GM12878 (cell line): ENCODE data around the gene FZD8. TPM values are rescaled to one million over a fixed set of nuclear protein-coding genes. Genes with fewer than 3 reads are reported as not detected.

Experiments
- ATAC-seq: fragments of 200-7000 bp; cut with Tn5 transposase; 3 replicates; pipeline ENCODE4 v1.9.1; 2020; ENCODE audit warnings: mild to moderate bottlenecking, moderate library complexity
- BruUV-seq: library from RNA; stranded (reverse); fragments of 400-500 nt; replicated peaks from 2 replicates; lab custom pipeline; 2021; lab: Mats Ljungman, UMichigan
- CTCF ChIA-PET: fragments of 300-600 bp; sonication (Branson Sonifier 250); formaldehyde crosslinking; extraction: SDS; loops from one replicate; lab custom pipeline; 2021; ENCODE audit warnings: inconsistent platforms; lab: Yijun Ruan, JAX
- POLR2A ChIA-PET: fragments of 350-600 bp; formaldehyde crosslinking; extraction: SDS; loops from one replicate; lab custom pipeline; 2021; ENCODE audit warnings: inconsistent platforms; lab: Charles Lee
- RAD21 ChIA-PET: fragments of 300-600 bp; sonication (Branson Sonifier 250); formaldehyde crosslinking; loops from one replicate; lab custom pipeline; 2023; ENCODE audit warnings: antibody characterized with exemption; ENCODE audit not compliant: unreplicated experiment; lab: Charles Lee
- SMC1A ChIA-PET: fragments of 300-600 bp; sonication (Branson Sonifier 250); formaldehyde crosslinking; loops from one replicate; lab custom pipeline; 2023; ENCODE audit not compliant: unreplicated experiment, uncharacterized antibody; lab: Charles Lee
- DNase-seq: peaks from one replicate; pipeline ENCODE4 v3.0.0-alpha.2; 2011; ENCODE audit warnings: low read depth, low spot score
- FAIRE-seq: peaks from 3 replicates; lab custom pipeline; 2011; peaks lifted over from hg19 to GRCh38; lab: Jason Lieb, UNC
- H2AFZ ChIP-seq: 2 replicates; pipeline ENCODE4 v1.6.0; 2011; ENCODE audit warnings: low read depth, low read length, control low read depth; ENCODE audit not compliant: control insufficient read depth
- H3K27ac ChIP-seq: 2 replicates; pipeline ENCODE4 v1.5.1; 2011; ENCODE audit warnings: control low read depth; ENCODE audit not compliant: control insufficient read depth, insufficient read depth
- H3K27me3 ChIP-seq, 2 experiments: replicated peaks in 1 of 2; 2 replicates each; pipeline versions ENCODE4 v1.6.0 to v1.6.1; 2011; ENCODE audit warnings: low read length in 1 of 2; ENCODE audit not compliant: control insufficient read depth in 2 of 2, insufficient read depth in 2 of 2
- H3K36me3 ChIP-seq, 2 experiments: 2 replicates each; pipeline ENCODE4 v1.5.1; 2011; ENCODE audit warnings: low read length in 1 of 2; ENCODE audit not compliant: control insufficient read depth in 2 of 2, insufficient read depth in 2 of 2
- H3K4me1 ChIP-seq: 2 replicates; pipeline ENCODE4 v1.6.1; 2011; ENCODE audit warnings: mild to moderate bottlenecking, low read length, moderate library complexity, mixed read lengths; ENCODE audit not compliant: control insufficient read depth, insufficient read depth
- H3K4me2 ChIP-seq: 2 replicates; pipeline ENCODE4 v1.6.0; 2011; ENCODE audit warnings: control low read depth; ENCODE audit not compliant: control insufficient read depth, insufficient read depth
- H3K4me3 ChIP-seq: fragments of 200-600 bp; sonication (generic); 2 replicates; pipeline ENCODE4 v1.5.1; 2016
- H3K79me2 ChIP-seq: 2 replicates; pipeline ENCODE4 v1.6.0; 2011; ENCODE audit warnings: low read length; ENCODE audit not compliant: control insufficient read depth, insufficient read depth
- H3K9ac ChIP-seq: 2 replicates; pipeline ENCODE4 v1.8.0; 2011; ENCODE audit warnings: low read length, control low read depth, mixed read lengths; ENCODE audit not compliant: control insufficient read depth, insufficient read depth
- H3K9me3 ChIP-seq: replicated peaks from 3 replicates; pipeline ENCODE4 v1.5.1; 2011; ENCODE audit warnings: mild to moderate bottlenecking, low read length; ENCODE audit not compliant: control insufficient read depth, insufficient read depth
- H4K20me1 ChIP-seq: 2 replicates; pipeline ENCODE4 v1.6.0; 2011; ENCODE audit not compliant: control insufficient read depth, insufficient read depth
- ASH2L ChIP-seq: fragments of 300-600, 200-600 bp; sonication (generic); IDR thresholded peaks from 2 replicates; pipeline ENCODE4 v1.6.1; 2017; ENCODE audit warnings: low read depth, mild to moderate bottlenecking, borderline replicate concordance
- BCLAF1 ChIP-seq: fragments of 450-650 bp; IDR thresholded peaks from 2 replicates; pipeline ENCODE4 v1.6.1; 2017; ENCODE audit warnings: antibody characterized with exemption, mild to moderate bottlenecking, moderate library complexity
- EED ChIP-seq: sonication (generic); IDR thresholded peaks from 2 replicates; pipeline ENCODE4 v1.6.1; 2016; ENCODE audit warnings: antibody characterized with exemption, low read depth
- GABPA ChIP-seq: IDR thresholded peaks from 2 replicates; pipeline ENCODE4 v1.6.1; 2014; ENCODE audit warnings: antibody characterized with exemption, low read depth, mild to moderate bottlenecking, inconsistent platforms
- HDAC6 ChIP-seq: fragments of 200-600 bp; sonication (generic); IDR thresholded peaks from one replicate; pipeline ENCODE4 v1.8.0; 2017; ENCODE audit warnings: antibody characterized with exemption; ENCODE audit not compliant: unreplicated experiment
- MAX ChIP-seq: IDR thresholded peaks from 2 replicates; pipeline ENCODE4 v1.6.1; 2012; ENCODE audit warnings: low read depth, low read length, improper control_type of control experiment
- MYB ChIP-seq: fragments of 150-350 bp; IDR thresholded peaks from 2 replicates; pipeline ENCODE4 v1.6.1; 2014; ENCODE audit warnings: mild to moderate bottlenecking, low read depth, low read length, borderline replicate concordance
- RB1 ChIP-seq: fragments of 450-650 bp; formaldehyde crosslinking; IDR thresholded peaks from 2 replicates; pipeline ENCODE4 v1.6.1; 2017; ENCODE audit warnings: mild to moderate bottlenecking, borderline replicate concordance
- SP1 ChIP-seq: IDR thresholded peaks from one replicate; pipeline ENCODE4 v1.6.1; 2011; ENCODE audit warnings: low read depth, low read length
- TAF1 ChIP-seq: IDR thresholded peaks from 2 replicates; pipeline ENCODE4 v1.6.1; 2011; ENCODE audit warnings: mild to moderate bottlenecking, low read depth, low read length, borderline replicate concordance
- WGBS: methylation state at CpG from one replicate; pipeline ENCODE4 v1.1.6; 2016; ENCODE audit warnings: low lambda C conversion rate; ENCODE audit not compliant: insufficient replicate concordance, insufficient coverage; ENCODE audit errors: missing lambda C conversion rate; 5-methylcytosine and 5-hydroxymethylcytosine counted together
- in situ Hi-C: fragments of 300-500 bp; cut with MboI; formaldehyde crosslinking; loops from 9 replicates; pipeline ENCODE4 v1.14.3; 2018; ENCODE audit warnings: mixed read lengths
- intact Hi-C: fragments of 100-400 bp; cut with micrococcal nuclease; formaldehyde crosslinking; loops from one replicate; pipeline ENCODE4 v1.14.2; 2022; ENCODE audit not compliant: unreplicated experiment
- polyA plus RNA-seq, 11 experiments: library from polyadenylated mRNA; depleted of rRNA in 4 of 11; unstranded in 6 of 11; stranded (reverse) in 5 of 11; fragments of >200 nt; fragmentation: Nextera tagmentation in 4 of 11; fragmentation: Illumina TruSeq in 1 of 11; extraction: Ambion mirVana in 4 of 11; extraction: Trizol in 1 of 11; gene quantifications; 1 replicate in 1 of 11; 2 replicates in 10 of 11; pipeline versions ENCODE4 v1.2.1 to v1.2.3, GENCODE V29; 2011 to 2016; ENCODE audit warnings: inconsistent platforms in 2 of 11, missing spikeins in 2 of 11, low read depth in 1 of 11
- total RNA-seq, 4 experiments: library from RNA; depleted of rRNA in 3 of 4; stranded (reverse); fragments of >200 nt in 3 of 4; fragmentation: Illumina TruSeq in 1 of 4; extraction: Trizol in 1 of 4; gene quantifications; 2 replicates each; pipeline versions ENCODE4 v1.2.1 to v1.2.3, GENCODE V29; 2013 to 2021
- TF ChIP-seq, protein P1 (sequence below): IDR thresholded peaks from 2 replicates; pipeline ENCODE4 v1.6.1; 2011; ENCODE audit warnings: mild to moderate bottlenecking, low read depth, low read length, moderate library complexity; ENCODE audit not compliant: insufficient replicate concordance

The FZD8 gene
- total and polyA plus RNA-seq, 10 of the 15 experiments (the other 5 are each of a cell fraction or from before 2014, with no cell fraction given): 0.03 to 0.72 (median 0.10) TPM; not detected in 3

- H3K79me2 ChIP-seq: no peaks in the 10 kb centered on the region
- H3K9me3 ChIP-seq: no peaks in the 10 kb centered on the region; the same call in 2 of the 3 replicates
- FAIRE-seq (no peak), ATAC-seq (peak; percentile 54), DNase-seq (no peak)
- in situ Hi-C loops (no loop called here), intact Hi-C loops (no loop called here)
- WGBS: 3% methylated on average over 48 of the region's 54 CpGs
- H3K4me2 ChIP-seq: peak overlapping the region; percentile 70
- POLR2A ChIA-PET: no interaction called here
- peak overlapping the region; percentile 65 for H2AFZ ChIP-seq
- H3K27ac ChIP-seq: no peak overlapping the region
- BruUV-seq: no TSS peak
- no peaks in the 10 kb centered on the region for H3K36me3 ChIP-seq
- peak overlapping the region; percentile 67 for H3K4me3 ChIP-seq
- CTCF ChIA-PET: no interaction called here
- 0 out of 2 replicates have a peak, but pooled peaks cover 3% of the 10 kb centered on the region for H3K4me1 ChIP-seq
- no peak overlapping the region for H3K9ac ChIP-seq
- RAD21 ChIA-PET: no interaction called here
- H3K27me3 ChIP-seq: peaks cover 0 to 10% of the 10 kb centered on the region in 2 experiments
- H4K20me1 ChIP-seq: no peaks in the 10 kb centered on the region
- SMC1A ChIA-PET: no interaction called here
- no peak for TF ChIP-seq TAF1
- no peak for TF ChIP-seq ASH2L
- TF ChIP-seq MYB: no peak
- no peak for TF ChIP-seq SP1
- no peak for TF ChIP-seq RB1
- TF ChIP-seq GABPA: no peak
- TF ChIP-seq EED: no peak
Observed at GRCh38 chr10:35641676-35642034, 441 bp downstream of the FZD8 start.

DNA sequence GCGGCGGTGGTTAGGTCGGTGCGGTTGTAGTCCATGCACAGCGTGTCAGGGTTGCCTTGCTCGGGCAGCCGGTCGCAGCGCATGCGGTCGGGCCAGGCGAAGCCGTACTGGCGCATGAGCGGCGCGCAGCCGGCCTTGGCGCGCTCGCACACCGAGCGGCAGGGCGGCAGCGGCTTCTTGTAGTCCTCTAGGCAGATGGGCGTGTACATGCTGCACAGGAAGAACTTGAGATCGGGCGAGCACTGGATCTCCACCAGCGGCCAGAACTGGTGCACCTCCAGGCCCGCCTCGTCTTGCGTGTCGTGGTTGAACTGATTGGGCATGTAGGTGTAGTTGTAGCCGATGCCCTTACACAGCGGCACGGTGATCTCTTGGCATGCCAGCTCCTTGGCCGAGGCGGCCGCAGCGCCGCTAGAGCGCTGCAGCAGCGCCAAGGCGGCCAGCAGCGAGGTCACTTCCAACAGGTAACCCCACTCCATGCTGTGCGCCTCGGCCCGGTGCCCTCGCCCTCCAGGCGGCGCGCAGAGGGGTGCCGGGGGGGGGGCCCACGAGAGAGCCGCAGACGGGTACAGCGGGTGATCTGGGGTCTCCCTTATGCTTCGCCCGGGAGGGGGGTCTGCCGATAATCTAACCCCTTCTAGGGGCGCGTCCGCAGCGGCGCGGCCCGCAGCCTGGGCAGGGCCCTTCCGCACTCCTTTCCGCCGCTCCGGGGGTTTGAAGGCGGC lies 983 bp downstream of the FZD8 start:
- SMC1A ChIA-PET: no interaction called here
- no peak overlapping the region for H3K27ac ChIP-seq
- ATAC-seq (peak; percentile 54), FAIRE-seq (peak; percentile 52), DNase-seq (no peak)
- H3K4me3 ChIP-seq: peak overlapping the region; percentile 67; the same call in 1 of the 2 replicates
- CTCF ChIA-PET: no interaction called here
- H3K36me3 ChIP-seq: no peaks in the 10 kb centered on the region
- no peak overlapping the region for H3K9ac ChIP-seq
- H3K27me3 ChIP-seq: peaks cover 0 to 13% of the 10 kb centered on the region in 2 experiments
- 17% methylated on average over 51 of the region's 72 CpGs for WGBS
- H3K4me2 ChIP-seq: peak overlapping the region; percentile 70
- intact Hi-C loops (no loop called here), in situ Hi-C loops (no loop called here)
- H3K4me1 ChIP-seq: 0 out of 2 replicates have a peak, but pooled peaks cover 3% of the 10 kb centered on the region
- POLR2A ChIA-PET: no interaction called here
- H3K79me2 ChIP-seq: no peaks in the 10 kb centered on the region
- BruUV-seq: no TSS peak
- TF ChIP-seq ASH2L (no peak), BCLAF1 (no peak), MAX (no peak), HDAC6 (peak; percentile 79)
- TF ChIP-seq, protein P1, sequence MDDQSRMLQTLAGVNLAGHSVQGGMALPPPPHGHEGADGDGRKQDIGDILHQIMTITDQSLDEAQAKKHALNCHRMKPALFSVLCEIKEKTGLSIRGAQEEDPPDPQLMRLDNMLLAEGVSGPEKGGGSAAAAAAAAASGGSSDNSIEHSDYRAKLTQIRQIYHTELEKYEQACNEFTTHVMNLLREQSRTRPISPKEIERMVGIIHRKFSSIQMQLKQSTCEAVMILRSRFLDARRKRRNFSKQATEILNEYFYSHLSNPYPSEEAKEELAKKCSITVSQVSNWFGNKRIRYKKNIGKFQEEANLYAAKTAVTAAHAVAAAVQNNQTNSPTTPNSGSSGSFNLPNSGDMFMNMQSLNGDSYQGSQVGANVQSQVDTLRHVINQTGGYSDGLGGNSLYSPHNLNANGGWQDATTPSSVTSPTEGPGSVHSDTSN: no peak
- peak overlapping the region; percentile 17; the same call in 1 of the 2 replicates for H2AFZ ChIP-seq
- H4K20me1 ChIP-seq: no peaks in the 10 kb centered on the region
- RAD21 ChIA-PET: no interaction called here
- H3K9me3 ChIP-seq: no peaks in the 10 kb centered on the region; the same call in 2 of the 3 replicates
